Dermis microvascular lymphatic vessel endothelial cell (primary cell): ENCODE measurements around the gene DDIAS. TPM values are rescaled to one million over a fixed set of nuclear protein-coding genes. Genes with fewer than 3 reads are reported as not detected.
"Not testable (repeated sequence)": the region's sequence is repeated elsewhere in the genome, so short reads cannot be mapped to it uniquely, and the experiment has no call there.

ENCODE experiments used
- DNase-seq, 2 donors: peaks; one replicate each; pipeline versions ENCODE4 v3.0.0 to v3.0.0-alpha.2; 2010; ENCODE audit warnings: low read depth in 2 of 2
- total RNA-seq: library from RNA; depleted of rRNA; stranded (reverse); fragments of >200 nt; gene quantifications from 2 replicates; pipeline ENCODE4 v1.2.1, GENCODE V29; 2014

Gene DDIAS
- total RNA-seq, 1 donor from 2014 or later: 4.4 TPM

DNA sequence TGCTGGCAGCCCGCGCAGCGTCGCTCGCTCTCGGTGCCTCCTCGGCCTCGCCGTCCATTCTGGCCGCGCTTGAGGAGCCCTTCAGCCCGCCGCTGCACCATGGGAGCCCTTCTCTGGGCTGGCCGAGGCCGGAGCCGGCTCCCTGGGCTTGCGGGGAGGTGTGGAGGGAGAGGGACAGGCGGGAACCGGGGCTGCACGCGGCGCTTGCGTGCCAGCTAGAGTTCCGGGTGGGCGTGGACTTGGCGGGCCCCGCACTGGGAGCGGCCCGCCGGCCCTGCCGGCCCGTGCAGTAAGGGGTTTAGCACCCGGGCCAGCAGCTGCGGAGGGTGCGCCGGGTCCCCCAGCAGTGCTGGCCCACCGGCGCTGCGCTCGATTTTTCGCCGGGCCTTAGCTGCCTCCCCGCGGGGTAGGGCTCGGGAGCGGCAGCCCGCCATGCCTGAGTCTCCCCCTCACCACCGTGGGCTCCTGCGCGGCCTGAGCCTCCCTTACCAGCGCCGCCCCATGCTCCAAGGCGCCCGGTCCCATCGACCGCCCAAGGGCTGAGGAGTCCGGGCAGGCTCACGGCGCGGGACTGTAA is 69.1 kb downstream of the DDIAS start:
- DNase-seq: not testable (repeated sequence)

DNA sequence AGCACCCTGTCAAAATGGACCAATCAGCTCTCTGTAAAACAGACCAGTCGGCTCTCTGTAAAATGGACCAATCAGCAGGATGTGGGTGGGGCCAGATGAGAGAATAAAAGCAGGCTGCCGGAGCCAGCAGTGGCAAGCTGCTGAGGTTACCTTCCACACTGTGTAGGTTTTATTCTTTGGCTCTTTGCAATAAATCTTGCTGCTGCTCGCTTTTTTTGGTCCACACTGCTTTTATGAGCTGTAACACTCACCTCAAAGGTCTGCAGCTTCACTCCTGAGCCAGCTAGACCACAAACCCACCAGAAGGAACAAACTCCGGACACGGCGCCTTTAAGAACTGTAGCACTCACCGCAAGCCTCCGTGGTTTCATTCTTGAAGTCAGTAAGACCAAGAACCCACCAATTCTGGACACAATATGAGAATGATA is 70.0 kb downstream of the DDIAS start:
- not testable (repeated sequence) for DNase-seq

DNA sequence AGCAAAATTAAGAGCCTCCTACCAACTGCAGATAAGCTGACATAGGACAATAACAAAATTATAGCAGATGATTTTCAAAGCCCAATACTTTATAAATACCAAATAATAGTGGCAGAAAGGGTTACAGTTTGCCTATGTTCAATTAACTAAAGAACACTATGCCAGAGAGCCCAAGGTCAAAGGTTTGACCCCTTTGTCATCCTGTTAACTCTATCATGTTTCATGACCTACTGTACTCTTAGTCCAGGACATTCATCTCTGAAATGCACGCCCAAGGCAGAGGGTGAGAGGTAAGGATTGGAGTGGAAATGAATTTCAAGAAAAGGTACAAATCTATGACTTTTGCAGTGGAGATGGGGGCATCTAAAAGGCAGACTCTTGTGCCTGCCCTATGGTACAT is 70.6 kb downstream of the DDIAS start:
- no peak for DNase-seq

DNA sequence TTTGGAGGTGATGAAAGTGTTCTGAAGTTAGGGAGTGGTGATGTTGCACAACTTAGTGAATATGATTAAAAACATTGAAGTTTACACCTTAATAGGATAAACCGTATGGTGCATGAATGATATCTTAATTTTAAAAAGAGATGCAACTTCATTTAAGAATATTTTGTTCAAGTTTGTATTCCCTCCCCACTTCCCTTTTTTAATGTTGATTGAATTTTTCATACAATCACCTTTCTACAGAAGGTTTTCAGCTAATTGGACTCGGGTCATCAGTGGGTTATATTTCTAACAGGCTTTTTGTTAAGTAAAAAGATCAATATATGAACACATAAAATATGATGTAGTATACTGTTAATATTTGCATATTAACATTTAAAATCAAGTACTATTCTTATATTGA is 72.6 kb downstream of the DDIAS start:
- no peak for DNase-seq

DNA sequence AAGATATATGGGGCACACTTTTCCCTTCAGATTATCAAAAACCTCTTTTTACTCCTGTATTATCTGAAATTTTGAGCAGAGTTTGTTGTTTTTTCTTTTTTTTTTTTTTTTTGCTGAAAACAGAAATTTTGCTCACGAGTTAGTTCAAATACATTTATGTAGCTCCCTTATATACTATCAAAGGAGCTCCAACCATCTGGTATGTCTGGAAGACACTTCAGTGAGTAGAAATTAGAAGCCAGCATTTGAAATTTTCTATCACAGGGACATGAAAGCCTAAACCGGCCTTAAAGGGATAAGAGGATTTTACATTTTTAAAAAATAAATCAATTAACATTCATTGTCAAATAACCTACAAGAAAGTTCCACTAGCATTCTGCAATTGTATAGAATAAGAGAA is 73.3 kb downstream of the DDIAS start:
- DNase-seq: no peak

DNA sequence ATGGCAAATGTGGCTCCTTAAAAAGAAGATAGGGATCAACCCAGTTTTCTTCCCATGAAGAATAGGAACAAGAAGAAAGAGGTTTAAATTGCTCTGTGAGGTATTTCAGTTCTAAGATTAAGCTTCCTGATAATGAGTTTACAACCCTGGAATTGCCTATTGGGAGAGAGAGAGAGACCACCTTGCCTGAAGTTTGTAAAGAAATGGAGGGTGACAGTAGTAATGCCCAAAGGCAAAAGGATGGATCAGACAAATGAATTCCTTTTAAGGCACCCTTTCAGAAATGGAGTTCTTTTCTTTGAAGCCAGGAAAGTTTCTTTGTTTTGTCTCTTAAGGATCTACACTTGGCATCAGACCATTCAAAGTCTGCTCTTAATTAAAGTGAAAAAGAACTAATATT is 74.3 kb downstream of the DDIAS start:
- DNase-seq: no peak

DNA sequence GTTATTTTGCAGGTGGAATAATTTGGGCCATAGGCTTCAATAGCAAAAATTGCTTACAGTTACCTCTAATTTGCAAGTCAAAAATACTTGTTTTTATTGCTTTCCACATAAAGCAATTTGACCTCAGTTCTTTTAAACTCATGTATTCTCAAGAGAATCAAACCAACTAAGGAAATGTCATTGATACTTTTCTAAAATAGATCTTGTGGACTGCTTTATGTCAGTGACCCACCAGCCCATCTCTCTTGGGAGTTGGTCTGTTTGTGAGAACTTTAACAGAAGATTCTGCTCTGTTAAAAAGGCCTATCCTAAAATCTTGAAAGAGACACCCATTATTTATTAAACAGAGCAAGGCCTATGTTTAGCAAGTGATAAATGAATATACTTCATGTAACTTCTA is 75.2 kb downstream of the DDIAS start:
- DNase-seq: no peak

DNA sequence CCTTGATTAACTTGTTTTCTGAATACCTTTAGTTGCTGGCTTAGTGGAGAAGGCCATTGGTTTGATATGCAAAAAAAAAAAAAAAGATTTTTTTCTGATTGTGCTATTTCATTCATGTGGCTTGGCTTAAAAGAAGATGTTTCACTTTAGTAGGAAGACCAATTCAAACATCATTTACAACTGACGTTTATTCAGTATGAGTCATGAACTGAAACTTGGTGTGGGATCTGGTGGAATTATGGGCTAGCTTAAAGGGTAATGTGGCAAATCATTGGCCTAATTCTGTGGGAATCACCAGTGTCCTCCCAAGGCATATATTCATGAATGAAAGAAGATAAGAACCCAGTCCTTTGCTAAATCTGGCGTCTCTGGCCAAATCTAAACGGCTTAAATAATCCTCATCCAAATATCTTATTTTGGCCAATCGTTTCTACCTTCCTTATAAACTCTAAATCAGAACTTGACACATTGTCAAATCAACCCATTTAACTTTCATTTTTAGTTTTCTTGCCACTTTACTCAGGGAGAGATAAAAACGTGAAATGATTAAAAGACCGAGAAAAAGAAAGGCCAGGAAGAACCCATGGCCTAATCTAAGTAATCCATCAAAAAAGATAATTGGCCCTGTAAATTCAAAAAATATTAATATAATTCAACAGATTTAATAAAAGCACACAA is 77.0 kb downstream of the DDIAS start:
- DNase-seq: peak in 1 of 2 donors; percentile 22

DNA sequence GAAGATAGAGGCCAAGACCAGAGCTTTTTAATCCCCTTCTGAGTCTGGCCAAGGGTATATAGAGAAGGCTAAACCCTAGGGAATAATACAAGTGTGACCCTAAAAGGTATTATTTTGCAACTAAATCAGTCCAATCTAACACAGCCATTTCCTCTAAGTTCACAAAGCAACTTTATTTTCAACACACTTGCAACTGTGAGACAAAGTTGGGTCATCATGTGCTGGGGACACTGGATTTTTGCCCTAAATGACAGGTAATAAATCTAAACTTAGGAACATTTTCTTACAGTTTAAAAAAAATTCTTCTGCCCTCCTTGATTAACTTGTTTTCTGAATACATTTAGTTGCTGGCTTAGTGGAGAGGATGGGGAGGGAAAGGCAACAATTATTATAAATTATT is 78.3 kb downstream of the DDIAS start:
- DNase-seq: peak in 1 of 2 donors; percentile 12

DNA sequence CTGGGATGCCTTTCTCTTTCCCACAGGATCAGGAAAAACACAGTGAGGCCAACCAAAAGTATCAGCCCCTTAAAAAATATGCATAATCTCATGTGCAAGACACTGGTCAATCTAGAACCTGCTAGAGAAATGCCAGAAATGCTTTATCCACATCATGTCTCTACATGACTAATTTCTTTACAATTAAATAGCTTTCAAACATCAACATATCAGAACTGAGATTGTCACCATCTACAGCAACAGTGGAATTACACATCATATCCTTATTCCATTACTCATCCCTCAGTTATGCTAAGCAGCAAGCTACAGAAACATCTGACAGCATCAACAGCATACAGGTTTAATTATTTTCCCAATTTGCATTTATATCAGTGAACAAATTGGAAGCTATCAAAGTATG is 78.8 kb downstream of the DDIAS start:
- DNase-seq: peak; percentile 61 to 88

DNA sequence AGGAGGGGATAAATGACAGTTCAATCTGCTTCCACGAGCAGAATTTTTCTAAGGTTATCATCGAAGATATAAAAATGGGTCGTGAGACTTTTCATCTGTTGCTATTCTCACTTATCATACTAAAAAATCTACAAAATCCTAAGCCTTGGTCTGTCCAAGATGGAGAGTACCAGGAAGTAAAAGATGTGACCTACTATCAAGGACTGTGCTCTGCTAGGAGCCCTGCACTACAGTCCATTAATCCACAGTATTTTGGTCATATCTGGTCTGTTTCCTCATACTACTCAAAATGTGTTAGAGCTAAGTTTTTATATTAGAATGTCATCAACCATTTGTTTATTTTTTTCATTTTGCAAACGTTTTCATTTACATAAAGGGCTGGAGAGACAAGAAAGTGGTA is 79.4 kb downstream of the DDIAS start:
- DNase-seq: no peak

DNA sequence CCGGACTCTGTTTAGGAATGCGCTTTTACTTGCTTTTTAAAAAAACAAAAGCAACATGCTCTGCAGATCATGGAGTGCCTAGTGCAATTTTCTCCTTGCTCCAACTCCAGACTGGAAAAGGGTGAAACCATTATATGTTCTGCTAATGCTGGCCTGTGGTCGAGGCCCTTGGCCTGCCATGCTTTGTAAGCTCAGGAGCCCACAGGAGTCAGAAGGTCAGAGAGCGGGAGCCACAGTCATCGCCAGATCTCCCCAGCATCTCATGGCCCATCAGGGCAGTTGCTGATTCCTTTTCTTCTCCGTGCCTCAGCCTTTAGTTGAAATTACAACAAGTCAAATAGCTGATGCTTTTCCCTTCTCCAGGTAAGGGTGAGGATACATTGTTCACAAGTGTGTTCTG is 80.3 kb downstream of the DDIAS start:
- no peak for DNase-seq

Other genes starting within 250 kb of the DDIAS start
- gene FAM181B, start 167.9 kb upstream of the DDIAS start, total RNA-seq: not detected in 2 replicates
- 113 and 116 TPM in 2 replicates for gene PRCP, start 1.3 kb upstream of the DDIAS start, total RNA-seq
- 8.1 and 8.6 TPM in 2 replicates for gene RAB30, start 170.2 kb downstream of the DDIAS start, total RNA-seq